Esophagus muscularis mucosa (tissue), 4 donors: ENCODE data around the gene WDFY4.

ENCODE experiments used
- CTCF ChIP-seq, 3 experiments: fragments of 200-600 bp in 2 of 3; fragments of 450-650 bp in 1 of 3; sonication (generic) in 2 of 3; IDR thresholded peaks; one replicate each; pipeline ENCODE4 v1.5.1; 2017 to 2019; ENCODE audit warnings: antibody characterized with exemption in 3 of 3, mild to moderate bottlenecking in 2 of 3, moderate library complexity in 1 of 3
- EP300 ChIP-seq: sonication (generic); formaldehyde crosslinking; IDR thresholded peaks from one replicate; pipeline ENCODE4 v1.6.1; 2017; ENCODE audit warnings: antibody characterized with exemption
- POLR2A ChIP-seq: fragments of 450-650 bp; IDR thresholded peaks from one replicate; pipeline ENCODE4 v1.6.1; 2017; ENCODE audit warnings: antibody characterized with exemption, moderate library complexity, mild to moderate bottlenecking, low read depth
- POLR2AphosphoS5 ChIP-seq, 2 donors: sonication (generic); formaldehyde crosslinking; IDR thresholded peaks; one replicate each; pipeline ENCODE4 v1.6.1; 2017; ENCODE audit warnings: antibody characterized with exemption in 2 of 2

GRCh38 chr10:48803801-48804584 is 119.3 kb downstream of the WDFY4 start:
- TF ChIP-seq POLR2AphosphoS5 (IDR thresholded peaks at IDR 0.05) = no peak
- no peak for TF ChIP-seq CTCF (IDR thresholded peaks at IDR 0.05)
- no peak for TF ChIP-seq POLR2A
- TF ChIP-seq EP300 = no peak
